Epithelial cell of proximal tubule (primary cell): Measurements from ENCODE around the gene CCDC174. TPM values are rescaled to one million over a fixed set of nuclear protein-coding genes. Genes with fewer than 3 reads are reported as not detected.

Source experiments
- DNase-seq: peaks from one replicate; pipeline ENCODE4 v3.0.0-alpha.2; 2011; ENCODE audit warnings: low read depth
- H3K4me3 ChIP-seq: 2 replicates; pipeline ENCODE4 v1.5.1; 2011; ENCODE audit warnings: low read depth, mild to moderate bottlenecking, low read length
- total RNA-seq: library from RNA; depleted of rRNA; stranded (reverse); fragments of >200 nt; gene quantifications from 2 replicates; pipeline ENCODE4 v1.2.3, GENCODE V29; 2015
- TF ChIP-seq, protein P1 (sequence below): conservative IDR thresholded peaks from 2 replicates; pipeline ENCODE4 v1.5.1; 2012; ENCODE audit warnings: low read depth, mild to moderate bottlenecking, low read length

CCDC174 gene
- total RNA-seq, 1 donor from 2014 or later: 8.0 TPM

DNA sequence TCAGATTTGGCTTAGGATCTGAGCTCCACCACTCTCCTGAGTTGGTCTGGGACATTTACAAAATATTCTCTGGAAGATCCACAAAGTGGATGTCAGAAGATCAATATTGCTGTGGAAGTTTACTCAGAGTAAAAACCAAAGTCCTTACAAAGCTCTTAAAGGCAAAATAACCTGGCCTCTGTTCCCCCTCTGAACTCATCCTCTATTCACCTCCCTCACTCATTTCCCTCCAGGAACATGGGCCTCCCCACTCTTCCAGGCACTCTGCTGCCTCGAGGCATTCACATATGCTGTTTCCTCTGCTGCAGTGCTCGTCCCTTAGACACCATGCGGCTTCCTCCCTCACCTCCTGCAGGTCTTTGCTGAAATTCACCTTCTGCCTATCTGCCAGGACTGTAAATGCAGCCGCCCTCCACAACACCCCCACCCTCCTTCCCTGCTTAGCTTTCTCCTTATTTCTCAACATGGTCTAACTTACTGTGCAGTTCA, 19.1 kb upstream of the CCDC174 start:
- TF ChIP-seq, protein P1, sequence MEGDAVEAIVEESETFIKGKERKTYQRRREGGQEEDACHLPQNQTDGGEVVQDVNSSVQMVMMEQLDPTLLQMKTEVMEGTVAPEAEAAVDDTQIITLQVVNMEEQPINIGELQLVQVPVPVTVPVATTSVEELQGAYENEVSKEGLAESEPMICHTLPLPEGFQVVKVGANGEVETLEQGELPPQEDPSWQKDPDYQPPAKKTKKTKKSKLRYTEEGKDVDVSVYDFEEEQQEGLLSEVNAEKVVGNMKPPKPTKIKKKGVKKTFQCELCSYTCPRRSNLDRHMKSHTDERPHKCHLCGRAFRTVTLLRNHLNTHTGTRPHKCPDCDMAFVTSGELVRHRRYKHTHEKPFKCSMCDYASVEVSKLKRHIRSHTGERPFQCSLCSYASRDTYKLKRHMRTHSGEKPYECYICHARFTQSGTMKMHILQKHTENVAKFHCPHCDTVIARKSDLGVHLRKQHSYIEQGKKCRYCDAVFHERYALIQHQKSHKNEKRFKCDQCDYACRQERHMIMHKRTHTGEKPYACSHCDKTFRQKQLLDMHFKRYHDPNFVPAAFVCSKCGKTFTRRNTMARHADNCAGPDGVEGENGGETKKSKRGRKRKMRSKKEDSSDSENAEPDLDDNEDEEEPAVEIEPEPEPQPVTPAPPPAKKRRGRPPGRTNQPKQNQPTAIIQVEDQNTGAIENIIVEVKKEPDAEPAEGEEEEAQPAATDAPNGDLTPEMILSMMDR: no peak
- no peak for DNase-seq
- H3K4me3 ChIP-seq: no peak overlapping the region

GRCh38 chr3:14633417-14633816, 18.1 kb upstream of the CCDC174 start:
- H3K4me3 ChIP-seq: no peak overlapping the region
- no peak for DNase-seq
- TF ChIP-seq, protein P1: no peak

DNA sequence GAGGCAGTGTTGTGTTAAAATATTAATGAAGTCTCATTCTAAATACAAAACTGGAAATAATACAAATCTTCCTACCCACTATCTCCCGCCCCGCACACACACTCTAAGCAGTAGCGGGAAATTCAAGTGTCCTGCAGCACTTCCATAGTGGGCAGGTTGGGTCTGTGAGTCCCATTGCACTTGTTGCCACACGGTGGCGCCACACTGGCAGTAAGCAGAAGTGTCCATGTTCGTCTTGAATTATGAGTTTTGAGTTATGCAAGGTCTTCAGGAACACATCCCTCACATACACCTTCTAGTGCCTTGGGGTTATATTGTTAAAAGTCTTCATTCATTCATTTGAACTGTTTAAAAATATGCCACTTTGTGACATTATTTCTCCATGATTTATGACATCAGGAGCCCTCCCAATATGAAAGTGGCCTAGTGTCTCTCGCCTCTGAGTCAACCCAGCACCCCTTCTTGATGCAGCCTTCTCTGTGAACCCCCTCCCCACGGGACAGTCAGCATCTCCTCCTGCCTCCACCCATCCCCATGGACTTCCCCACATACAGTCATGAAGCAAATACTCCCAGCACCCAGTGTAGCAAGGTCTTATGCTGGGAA, 17.6 kb upstream of the CCDC174 start:
- no peak overlapping the region for H3K4me3 ChIP-seq
- TF ChIP-seq, protein P1: peak; percentile 89
- no peak for DNase-seq

- H3K4me3 ChIP-seq: no peak overlapping the region
- no peak for DNase-seq
- TF ChIP-seq, protein P1: no peak
Measured at GRCh38 chr3:14634763-14635400, 16.7 kb upstream of the CCDC174 start.

DNA sequence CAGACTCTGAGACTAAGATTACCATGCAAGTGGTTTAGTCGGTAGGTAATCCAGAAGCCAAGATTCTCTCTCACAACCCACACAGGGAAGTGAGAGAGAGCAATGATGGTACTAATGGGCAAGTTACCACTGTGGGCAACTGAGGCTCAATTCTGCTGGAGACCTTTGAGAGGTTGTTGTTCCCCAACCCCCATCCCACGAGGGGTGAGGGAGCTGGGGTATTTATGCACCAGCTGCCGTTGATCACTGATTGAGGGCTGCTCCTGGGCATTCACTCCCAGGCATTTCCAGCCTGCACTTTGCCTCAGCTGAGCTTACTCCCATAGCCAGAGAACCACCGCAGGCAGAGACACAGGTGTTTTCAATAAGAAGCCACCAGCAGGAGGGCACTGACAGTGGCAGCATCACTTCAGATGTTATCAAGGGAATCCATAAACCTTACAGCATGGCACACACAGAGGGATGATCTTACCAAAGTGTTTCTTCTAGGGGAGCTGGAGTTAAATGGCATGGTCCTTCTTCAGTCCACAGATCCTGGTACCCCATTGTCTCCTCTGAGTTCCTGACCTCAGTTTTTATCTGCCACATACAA, 15.0 kb upstream of the CCDC174 start:
- TF ChIP-seq, protein P1: no peak
- H3K4me3 ChIP-seq: no peak overlapping the region
- no peak for DNase-seq

DNA sequence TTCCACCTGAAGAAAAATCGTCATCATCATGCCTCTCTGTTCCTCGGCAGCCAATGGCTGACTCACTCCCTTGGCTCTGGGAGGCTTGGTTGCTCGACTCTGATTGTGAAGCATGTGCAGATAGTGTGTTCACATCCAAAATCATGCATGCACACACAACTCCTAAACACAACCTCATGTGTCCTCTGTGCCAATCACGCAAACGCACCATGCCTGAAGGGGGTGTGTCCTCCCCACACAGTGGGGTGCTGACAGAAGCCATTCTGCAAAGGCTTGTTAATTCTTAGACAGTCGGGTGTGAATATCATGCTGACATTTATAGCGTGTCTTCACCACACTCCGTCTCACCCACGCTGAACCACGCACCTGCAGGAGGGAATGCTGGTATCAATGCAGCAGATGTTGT, 11.4 kb upstream of the CCDC174 start:
- DNase-seq: no peak
- TF ChIP-seq, protein P1: no peak
- no peak overlapping the region for H3K4me3 ChIP-seq
